RWPE1 (cell line): ENCODE data around the gene SNX30.

Experiments
- CTCF ChIA-PET: fragments of 350-600 bp; sonication (Branson Sonifier 250); formaldehyde crosslinking; extraction: SDS; loops from one replicate; lab custom pipeline; 2021; lab: Yijun Ruan, JAX
- POLR2A ChIA-PET: fragments of 400-600 bp; formaldehyde crosslinking; extraction: SDS; loops from one replicate; lab custom pipeline; 2020; ENCODE audit warnings: antibody characterized with exemption; ENCODE audit not compliant: low non-redundant PET; lab: Yijun Ruan, JAX
- DNase-seq: peaks from one replicate; pipeline ENCODE4 v3.0.0; 2012; ENCODE audit warnings: low spot score
- H3K27ac ChIP-seq: fragments of 450-650 bp; 2 replicates; pipeline ENCODE4 v1.5.1; 2017
- CTCF ChIP-seq: fragments of 450-650 bp; conservative IDR thresholded peaks from 2 replicates; pipeline ENCODE4 v1.5.1; 2017; ENCODE audit warnings: low read depth, mild to moderate bottlenecking

The SNX30 gene

GRCh38 chr9:112809906-112810305 lies 59.3 kb downstream of the SNX30 start:
- no peak for DNase-seq
- ChIA-PET POLR2A (no interaction called here), CTCF (no interaction called here)
- no peak overlapping the region for H3K27ac ChIP-seq
- no peak for TF ChIP-seq CTCF

DNA sequence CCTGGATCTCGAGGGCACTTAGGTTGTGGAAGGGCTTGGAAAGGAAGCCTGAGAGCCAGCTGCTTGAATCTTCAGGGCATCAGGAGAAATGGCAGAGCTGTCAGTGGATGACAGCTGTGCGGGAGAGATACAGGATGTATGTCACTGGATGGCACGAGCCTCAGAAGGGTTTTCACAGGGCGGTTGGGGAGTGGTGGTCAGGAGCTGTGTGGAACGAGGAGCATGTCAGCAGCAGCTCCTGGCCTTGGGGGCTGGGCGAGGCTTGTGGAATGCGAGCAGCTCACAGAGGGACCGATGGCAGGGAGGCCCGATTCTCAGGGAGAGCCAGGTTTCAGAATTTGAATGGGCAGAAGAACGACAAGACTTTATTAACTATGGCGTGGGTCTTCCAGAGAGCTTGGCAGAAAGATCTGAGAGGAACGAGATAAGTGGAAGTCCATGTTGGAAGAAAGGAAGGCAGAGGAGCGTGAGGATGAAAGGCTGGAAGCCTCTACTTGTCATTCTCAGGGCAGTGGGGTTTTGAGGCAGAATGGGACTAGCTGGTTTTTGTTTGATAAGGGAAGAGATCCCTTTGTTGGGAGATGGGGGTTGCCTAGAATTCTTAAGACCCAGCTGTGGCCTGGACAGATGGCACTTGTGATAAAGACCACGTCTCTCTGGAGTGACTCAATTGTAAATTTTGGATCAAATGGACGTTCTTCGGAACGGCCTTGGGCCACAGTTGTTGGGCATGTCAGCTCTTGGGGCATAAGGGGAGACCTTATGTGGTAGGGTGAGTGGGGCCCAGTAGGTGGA lies 60.3 kb downstream of the SNX30 start:
- no peak overlapping the region for H3K27ac ChIP-seq

DNA sequence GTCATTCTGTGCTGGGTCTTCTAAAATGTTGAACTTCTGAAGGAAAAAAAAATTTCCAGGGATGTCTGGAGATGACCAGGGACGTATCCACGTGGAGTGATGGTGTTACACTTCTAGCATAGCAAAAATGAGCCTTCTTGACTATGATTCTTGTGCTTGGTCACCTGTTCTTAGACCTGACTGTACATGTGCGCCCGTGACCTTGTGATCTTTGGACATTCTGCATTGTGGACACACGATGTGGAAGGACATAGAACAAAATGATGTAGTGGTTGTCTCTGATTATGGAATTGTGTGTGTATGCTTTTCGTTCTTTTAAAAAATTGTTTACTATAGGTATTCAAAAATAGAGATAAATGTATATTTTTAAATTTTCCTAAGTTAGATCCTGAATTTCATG lies 61.0 kb downstream of the SNX30 start:
- no peak for DNase-seq
- no peak for TF ChIP-seq CTCF
- H3K27ac ChIP-seq: no peak overlapping the region
- CTCF ChIA-PET: interaction anchor here (0.5 kb wide), 1 partner anchor 1269 kb away, joined by 4 read pairs; no protein-coding TSS in a partner anchor
- POLR2A ChIA-PET: no interaction called here

More for the DNA sequence above, 60.3 kb downstream of the SNX30 start:
- TF ChIP-seq CTCF: no peak
- POLR2A ChIA-PET: no interaction called here
- no peak for DNase-seq
- CTCF ChIA-PET: interaction anchor here (0.5 kb wide), 2 partner anchors 13 to 1268 kb away, joined by 3 to 4 read pairs; no protein-coding TSS in a partner anchor

GRCh38 chr9:112815868-112816267 lies 65.3 kb downstream of the SNX30 start:
- no peak overlapping the region for H3K27ac ChIP-seq
- no peak for DNase-seq
- ChIA-PET POLR2A (no interaction called here), CTCF (interaction anchor here (0.6 kb wide), 1 partner anchor 528 kb away, joined by 6 read pairs; no protein-coding TSS in a partner anchor)
- no peak for TF ChIP-seq CTCF

DNA sequence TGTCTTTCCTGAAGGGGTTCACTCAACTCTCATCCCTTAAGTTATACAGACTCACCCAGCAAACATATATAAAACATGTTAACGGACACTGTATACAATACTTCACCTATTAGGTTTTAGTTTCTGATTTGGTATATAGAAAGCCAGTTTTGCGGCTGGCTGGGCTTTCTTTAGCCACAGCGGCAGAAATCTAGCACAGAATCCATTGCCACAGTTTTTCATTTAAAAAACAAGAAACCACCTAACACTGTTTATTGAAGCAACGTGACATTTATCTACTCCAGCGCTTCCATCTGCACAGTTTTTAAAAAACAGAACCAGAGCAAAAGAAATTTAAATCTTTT lies 67.3 kb downstream of the SNX30 start:
- ChIA-PET CTCF (interaction anchor here (0.7 kb wide), 1 partner anchor 20 kb away, joined by 3 read pairs; no protein-coding TSS in a partner anchor), POLR2A (no interaction called here)
- DNase-seq: no peak
- H3K27ac ChIP-seq: no peak overlapping the region
- TF ChIP-seq CTCF: no peak

DNA sequence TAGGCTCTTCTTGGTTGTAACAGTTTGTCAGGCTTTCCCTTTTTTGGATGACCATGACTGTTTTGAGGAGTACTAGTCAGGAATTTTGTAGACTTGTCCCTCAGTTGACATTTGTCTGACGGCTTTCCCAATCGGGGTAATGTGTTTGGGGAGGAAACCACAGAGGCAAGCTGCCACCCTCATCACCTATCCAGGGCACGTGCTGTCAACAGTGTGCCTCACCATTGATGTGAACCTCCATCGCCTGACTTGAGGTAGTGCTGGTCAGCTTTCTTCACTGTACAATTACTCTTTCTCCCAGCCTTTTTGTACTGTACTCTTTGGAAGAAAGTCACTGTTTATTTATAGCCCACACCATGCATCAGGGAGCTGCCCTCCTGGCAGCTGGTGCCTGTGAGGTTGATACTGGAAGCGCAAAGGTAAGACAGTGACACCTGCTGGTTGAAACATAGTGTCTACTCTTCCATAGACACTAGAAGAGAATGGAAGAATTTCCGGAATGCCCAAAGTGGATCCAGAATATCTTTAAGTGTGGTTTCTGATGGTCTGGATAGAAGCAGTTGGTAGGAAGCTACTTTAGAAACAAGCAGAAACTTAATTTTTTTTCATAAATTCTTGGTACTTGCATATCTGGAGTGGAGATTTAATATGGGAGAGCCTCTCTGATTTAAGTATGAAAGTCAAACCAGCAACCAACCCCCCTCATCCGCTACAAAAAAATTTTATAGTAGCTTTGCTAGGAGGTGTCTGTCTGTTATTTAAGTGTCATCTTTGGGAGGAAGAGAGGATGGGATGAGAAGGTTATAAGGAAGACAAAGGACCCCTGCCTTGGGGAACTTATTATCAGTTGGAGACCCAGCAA lies 69.3 kb downstream of the SNX30 start:
- no peak overlapping the region for H3K27ac ChIP-seq
- ChIA-PET POLR2A (no interaction called here), CTCF (interaction anchor here (0.6 to 1.5 kb wide), 10 partner anchors 24 to 1781 kb away, joined by 3 to 5 read pairs (median 4); no protein-coding TSS in a partner anchor)
- TF ChIP-seq CTCF: peak; percentile 65
- DNase-seq: peak; percentile 63
